ENCODE measurements around the gene CSK. TPM values are rescaled to one million over a fixed set of nuclear protein-coding genes. Genes with fewer than 3 reads are reported as not detected.

The CSK gene
- total and polyA plus RNA-seq, 2 of the 8 experiments (the other 6 are each of a cell fraction or from before 2014, with no cell fraction given) = 13.7 to 50.2 TPM

GRCh38 chr15:74831813-74832495 lies 50.1 kb downstream of the CSK start:
- H3K23ac ChIP-seq (ENCODE audit: insufficient read length) = no peak overlapping the region
- H4K8ac ChIP-seq (ENCODE audit: extremely low read depth, insufficient read depth, low read length) = no peak overlapping the region
- no peak overlapping the region for H2BK12ac ChIP-seq (ENCODE audit: low read depth, low read length)
- no peak overlapping the region for H2BK15ac ChIP-seq (ENCODE audit: low read length)
- H2AK5ac ChIP-seq (ENCODE audit: low read depth, low read length) = no peak overlapping the region
- peaks cover 0 to 2% of the 10 kb centered on the region in 2 experiments for H4K20me1 ChIP-seq (replicated peaks in 1 of 2; ENCODE audit: control insufficient read depth in 1 of 2, insufficient read depth in 2 of 2, low read length in 2 of 2)
- H3K23me2 ChIP-seq (ENCODE audit: low read depth, low read length) = no peaks in the 10 kb centered on the region
- no peaks in the 10 kb centered on the region for H3K79me1 ChIP-seq (ENCODE audit: low read depth, low read length)
- ChIA-PET CTCF (ENCODE audit: partially characterized antibody) (interaction anchor here (0.7 to 15.7 kb wide), 13 partner anchors 7 to 295 kb away, joined by 3 to 135 read pairs (median 5); partner anchors contain the start of gene LMAN1L), POLR2A (ENCODE audit: partially characterized antibody) (interaction anchor here (0.7 to 4.6 kb wide), 5 partner anchors 10 to 69 kb away, joined by 3 to 23 read pairs (median 3); partner anchors contain the start of gene ULK3)
- no peak overlapping the region for H2BK120ac ChIP-seq (replicated peaks; ENCODE audit: low read depth, low read length)
- no peak overlapping the region for H3K4me3 ChIP-seq (ENCODE audit: extremely low read depth in 1 of 4, insufficient read depth in 2 of 4, low read depth in 3 of 4, low read length in 4 of 4)
- no peak overlapping the region for H3K27ac ChIP-seq (ENCODE audit: low read depth, low read length)
- H3K4ac ChIP-seq (replicated peaks; ENCODE audit: insufficient read length, low read depth, low read length) = no peak overlapping the region
- H3K4me2 ChIP-seq (ENCODE audit: insufficient read depth in 1 of 2, low read depth in 2 of 2, low read length in 2 of 2) = no peak overlapping the region
- H3K9me3 ChIP-seq (ENCODE audit: insufficient read depth in 2 of 2, low read depth in 1 of 2, low read length in 1 of 2) = no peaks in the 10 kb centered on the region
- no peak overlapping the region for H3K14ac ChIP-seq (ENCODE audit: insufficient read length)
- H4K5ac ChIP-seq (ENCODE audit: insufficient read length, low read depth, low read length) = no peak overlapping the region
- H3K36me3 ChIP-seq (ENCODE audit: control insufficient read depth in 2 of 4, insufficient read depth in 4 of 4, low read length in 3 of 4) = no peaks in the 10 kb centered on the region
- no peak overlapping the region for H2AFZ ChIP-seq (ENCODE audit: low read length)
- H3K56ac ChIP-seq (replicated peaks; ENCODE audit: insufficient read length, low read depth, low read length) = no peak overlapping the region
- peaks cover 0 to 5% (median 2%) of the 10 kb centered on the region in 4 experiments; a peak in 5 of 7 replicates for H3K4me1 ChIP-seq (replicated peaks in 1 of 4; ENCODE audit: control insufficient read depth in 3 of 4, insufficient read depth in 4 of 4, low read length in 3 of 4)
- TF ChIP-seq HDAC2 (IDR thresholded peaks at IDR 0.05; ENCODE audit: borderline replicate concordance in 1 of 2, low read depth in 2 of 2, low read length in 2 of 2) (no peak), POU5F1 (IDR thresholded peaks at IDR 0.05; ENCODE audit: low read depth, low read length) (no peak), BRCA1 (IDR thresholded peaks at IDR 0.05; ENCODE audit: low read depth, low read length) (no peak), ASH2L (IDR thresholded peaks at IDR 0.05; ENCODE audit: low read length) (no peak), NRF1 (IDR thresholded peaks at IDR 0.05; ENCODE audit: low read depth, low read length) (no peak)
- no peak overlapping the region for H3K18ac ChIP-seq (ENCODE audit: extremely low read depth, low read length)
- peaks cover under 1 to 15% (median 7%) of the 10 kb centered on the region in 4 experiments; a peak in 5 of 7 replicates for H3K27me3 ChIP-seq (replicated peaks in 1 of 4; ENCODE audit: control insufficient read depth in 3 of 4, extremely low read depth in 1 of 4, insufficient read depth in 3 of 4, low read length in 3 of 4)
- no peak for DNase-seq (ENCODE audit: low read depth in 1 of 2, low spot score in 2 of 2)
- H3K79me2 ChIP-seq (ENCODE audit: control insufficient read depth in 1 of 2, insufficient read depth in 2 of 2, low read length in 2 of 2) = no peaks in the 10 kb centered on the region
- H3K9ac ChIP-seq (replicated peaks in 1 of 4; ENCODE audit: extremely low read depth in 1 of 4, low read depth in 3 of 4, low read length in 3 of 4) = no peak overlapping the region
- no peak for FAIRE-seq
- WGBS, 2 experiments (ENCODE audit: extremely low coverage in 1 of 2, insufficient coverage in 1 of 2, insufficient read length in 1 of 2, insufficient replicate concordance in 2 of 2, low coverage in 1 of 2, low lambda C conversion rate in 2 of 2, missing lambda C conversion rate in 1 of 2) = 82% methylated on average over 14 of the region's 15 CpGs; no CpG with 5 or more reads in 1 of the 2 experiments
- H2BK5ac ChIP-seq (ENCODE audit: low read depth, low read length) = no peak overlapping the region
- H2BK20ac ChIP-seq (ENCODE audit: low read length) = no peak overlapping the region
- no peak overlapping the region for H4K91ac ChIP-seq (replicated peaks; ENCODE audit: insufficient read length, low read length)
